MM.1S (cell line): ENCODE data around the gene CALML3.

ENCODE experiments used
- EZH2 ChIP-seq: fragments of 300-600 bp; sonication (generic); optimal IDR thresholded peaks from 2 replicates; pipeline ENCODE3; 2017; ENCODE audit warnings: low read depth, mild to moderate bottlenecking, antibody characterized with exemption, low read length, mixed read lengths
- EZH2phosphoT487 ChIP-seq: fragments of 300-600 bp; sonication (generic); IDR thresholded peaks from 2 replicates; pipeline ENCODE4 v1.6.1; 2018; ENCODE audit warnings: antibody characterized with exemption, low read length
- TF ChIP-seq, protein P1 (sequence below): fragments of 300-600 bp; sonication (generic); IDR thresholded peaks from 2 replicates; pipeline ENCODE4 v1.5.1; 2016; ENCODE audit warnings: antibody characterized with exemption, low read length, mixed read lengths

DNA sequence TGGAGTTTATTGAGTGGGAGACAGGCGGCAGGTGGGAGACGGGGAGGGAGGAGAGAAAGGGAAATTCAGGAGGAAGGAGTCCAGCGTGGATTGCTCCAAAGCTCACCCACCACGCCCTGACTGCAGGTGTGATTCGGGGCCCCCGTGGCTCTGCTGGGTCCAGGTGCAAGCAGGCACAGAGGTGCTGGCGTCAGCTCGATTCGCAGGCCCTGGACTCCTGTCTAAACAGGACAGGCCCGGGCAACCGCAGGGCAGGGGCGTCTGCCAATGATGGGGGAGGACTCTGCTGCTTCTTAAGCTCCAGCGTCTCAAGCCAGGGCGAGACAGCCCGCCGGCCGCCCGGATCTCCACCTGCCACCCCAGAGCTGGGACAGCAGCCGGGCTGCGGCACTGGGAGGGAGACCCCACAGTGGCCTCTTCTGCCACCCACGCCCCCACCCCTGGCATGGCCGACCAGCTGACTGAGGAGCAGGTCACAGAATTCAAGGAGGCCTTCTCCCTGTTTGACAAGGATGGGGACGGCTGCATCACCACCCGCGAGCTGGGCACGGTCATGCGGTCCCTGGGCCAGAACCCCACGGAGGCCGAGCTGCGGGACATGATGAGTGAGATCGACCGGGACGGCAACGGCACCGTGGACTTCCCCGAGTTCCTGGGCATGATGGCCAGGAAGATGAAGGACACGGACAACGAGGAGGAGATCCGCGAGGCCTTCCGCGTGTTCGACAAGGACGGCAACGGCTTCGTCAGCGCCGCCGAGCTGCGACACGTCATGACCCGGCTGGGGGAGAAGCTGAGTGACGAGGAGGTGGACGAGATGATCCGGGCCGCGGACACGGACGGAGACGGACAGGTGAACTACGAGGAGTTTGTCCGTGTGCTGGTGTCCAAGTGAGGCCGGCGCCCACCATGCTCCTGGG lies at the start of gene CALML3:
- TF ChIP-seq, protein P1, sequence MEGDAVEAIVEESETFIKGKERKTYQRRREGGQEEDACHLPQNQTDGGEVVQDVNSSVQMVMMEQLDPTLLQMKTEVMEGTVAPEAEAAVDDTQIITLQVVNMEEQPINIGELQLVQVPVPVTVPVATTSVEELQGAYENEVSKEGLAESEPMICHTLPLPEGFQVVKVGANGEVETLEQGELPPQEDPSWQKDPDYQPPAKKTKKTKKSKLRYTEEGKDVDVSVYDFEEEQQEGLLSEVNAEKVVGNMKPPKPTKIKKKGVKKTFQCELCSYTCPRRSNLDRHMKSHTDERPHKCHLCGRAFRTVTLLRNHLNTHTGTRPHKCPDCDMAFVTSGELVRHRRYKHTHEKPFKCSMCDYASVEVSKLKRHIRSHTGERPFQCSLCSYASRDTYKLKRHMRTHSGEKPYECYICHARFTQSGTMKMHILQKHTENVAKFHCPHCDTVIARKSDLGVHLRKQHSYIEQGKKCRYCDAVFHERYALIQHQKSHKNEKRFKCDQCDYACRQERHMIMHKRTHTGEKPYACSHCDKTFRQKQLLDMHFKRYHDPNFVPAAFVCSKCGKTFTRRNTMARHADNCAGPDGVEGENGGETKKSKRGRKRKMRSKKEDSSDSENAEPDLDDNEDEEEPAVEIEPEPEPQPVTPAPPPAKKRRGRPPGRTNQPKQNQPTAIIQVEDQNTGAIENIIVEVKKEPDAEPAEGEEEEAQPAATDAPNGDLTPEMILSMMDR: no peak
- TF ChIP-seq EZH2: no peak
- no peak for TF ChIP-seq EZH2phosphoT487
